ENCODE data around the gene KRTAP10-9. TPM values are rescaled to one million over a fixed set of nuclear protein-coding genes. Genes with fewer than 3 reads are reported as not detected.

The KRTAP10-9 gene
- total RNA-seq, 1 donor from 2014 or later: not detected

- Histone ChIP-seq H3K27ac (no peak overlapping the region), H3K27me3 (no peaks in the 10 kb centered on the region), H3K4me3 (no peak overlapping the region), H3K4me1 (no peaks in the 10 kb centered on the region), H3K9me3 (no peaks in the 10 kb centered on the region), H3K36me3 (no peaks in the 10 kb centered on the region)
- intact Hi-C loops (cut with DNase I): no loop called here
- DNase-seq (ENCODE audit: extremely low spot score in 2 of 2): peak in 1 of 2 donors; percentile 52
- no peak for TF ChIP-seq POLR2A (IDR thresholded peaks at IDR 0.05)
- TF ChIP-seq POLR2AphosphoS5 (IDR thresholded peaks at IDR 0.05; ENCODE audit: insufficient read depth in 1 of 2, low read depth in 1 of 2): no peak
- TF ChIP-seq CTCF (IDR thresholded peaks at IDR 0.05): no peak
Measured at GRCh38 chr21:44601596-44602462, 25.1 kb upstream of the KRTAP10-9 start.

GRCh38 chr21:44602463-44602850 lies 24.4 kb upstream of the KRTAP10-9 start:
- Histone ChIP-seq H3K27me3 (no peaks in the 10 kb centered on the region), H3K4me1 (no peaks in the 10 kb centered on the region), H3K4me3 (no peak overlapping the region), H3K9me3 (no peaks in the 10 kb centered on the region), H3K27ac (no peak overlapping the region), H3K36me3 (no peaks in the 10 kb centered on the region)
- intact Hi-C loops (cut with DNase I): no loop called here
- no peak for TF ChIP-seq CTCF (IDR thresholded peaks at IDR 0.05)
- TF ChIP-seq POLR2A (IDR thresholded peaks at IDR 0.05): no peak
- no peak for TF ChIP-seq POLR2AphosphoS5 (IDR thresholded peaks at IDR 0.05; ENCODE audit: insufficient read depth in 1 of 2, low read depth in 1 of 2)
- DNase-seq (ENCODE audit: extremely low spot score in 2 of 2): no peak

GRCh38 chr21:44603109-44603875 lies 23.6 kb upstream of the KRTAP10-9 start:
- Histone ChIP-seq H3K4me1 (no peaks in the 10 kb centered on the region), H3K36me3 (no peaks in the 10 kb centered on the region), H3K9me3 (no peaks in the 10 kb centered on the region), H3K27ac (no peak overlapping the region), H3K27me3 (no peaks in the 10 kb centered on the region), H3K4me3 (no peak overlapping the region)
- intact Hi-C loops (cut with DNase I): no loop called here
- TF ChIP-seq POLR2A (IDR thresholded peaks at IDR 0.05) (no peak), POLR2AphosphoS5 (IDR thresholded peaks at IDR 0.05; ENCODE audit: insufficient read depth in 1 of 2, low read depth in 1 of 2) (no peak), CTCF (IDR thresholded peaks at IDR 0.05) (no peak)
- peak in 1 of 2 donors; percentile 69 for DNase-seq (ENCODE audit: extremely low spot score in 2 of 2)

GRCh38 chr21:44603911-44604310 lies 23.0 kb upstream of the KRTAP10-9 start:
- intact Hi-C loops (cut with DNase I): no loop called here
- Histone ChIP-seq H3K9me3 (no peaks in the 10 kb centered on the region), H3K27ac (no peak overlapping the region), H3K4me1 (no peaks in the 10 kb centered on the region), H3K4me3 (no peak overlapping the region), H3K36me3 (no peaks in the 10 kb centered on the region), H3K27me3 (no peaks in the 10 kb centered on the region)
- peak in 1 of 2 donors; percentile 62 for DNase-seq (ENCODE audit: extremely low spot score in 2 of 2)
- no peak for TF ChIP-seq CTCF (IDR thresholded peaks at IDR 0.05)
- no peak for TF ChIP-seq POLR2A (IDR thresholded peaks at IDR 0.05)
- no peak for TF ChIP-seq POLR2AphosphoS5 (IDR thresholded peaks at IDR 0.05; ENCODE audit: insufficient read depth in 1 of 2, low read depth in 1 of 2)

Measured in vagina (tissue), 2 donors.